ENCODE measurements around the gene TM9SF4.

GRCh38 chr20:32078791-32079190, 30.7 kb upstream of the TM9SF4 start:
- no peak for TF ChIP-seq CTCF (IDR thresholded peaks at IDR 0.05)
- TF ChIP-seq POLR2A (IDR thresholded peaks at IDR 0.05): no peak
- no peak for TF ChIP-seq POLR2AphosphoS5 (IDR thresholded peaks at IDR 0.05)

Measured in upper lobe of left lung (tissue), 4 donors.